ENCODE data around the gene XPR1.
"Not testable (repeated sequence)": the region's sequence is repeated elsewhere in the genome, so short reads cannot be mapped to it uniquely, and the experiment has no call there.

The XPR1 gene

DNA sequence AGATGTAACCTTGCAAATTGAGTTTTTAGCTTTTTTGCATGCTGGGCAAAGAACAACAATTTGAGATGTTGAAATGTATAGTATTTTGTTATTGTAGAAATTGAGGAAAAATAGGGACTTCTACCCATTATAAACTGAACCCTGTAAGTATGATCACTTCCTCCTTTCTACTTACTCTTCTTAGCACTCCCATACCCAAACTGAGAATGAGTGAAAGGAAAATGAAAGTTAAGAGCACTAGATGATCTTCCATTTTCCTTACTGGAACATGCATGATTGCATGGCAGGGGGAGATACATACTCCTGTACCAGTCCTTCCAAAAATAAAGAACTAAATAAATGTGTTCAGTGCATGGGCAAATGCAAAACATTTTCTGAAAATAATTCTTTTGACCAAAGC, 173.5 kb downstream of the XPR1 start:
- Mint-ChIP-seq H3K9me3 (no peaks in the 10 kb centered on the region), H3K27ac (no peak overlapping the region), H3K4me1 (ENCODE audit: low read depth) (peaks cover 5% of the 10 kb centered on the region), H3K36me3 (ENCODE audit: low read depth) (peaks cover 12% of the 10 kb centered on the region), H3K27me3 (ENCODE audit: low read depth) (no peaks in the 10 kb centered on the region), H3K4me3 (no peak overlapping the region)
- no peak for DNase-seq (ENCODE audit: low spot score)

DNA sequence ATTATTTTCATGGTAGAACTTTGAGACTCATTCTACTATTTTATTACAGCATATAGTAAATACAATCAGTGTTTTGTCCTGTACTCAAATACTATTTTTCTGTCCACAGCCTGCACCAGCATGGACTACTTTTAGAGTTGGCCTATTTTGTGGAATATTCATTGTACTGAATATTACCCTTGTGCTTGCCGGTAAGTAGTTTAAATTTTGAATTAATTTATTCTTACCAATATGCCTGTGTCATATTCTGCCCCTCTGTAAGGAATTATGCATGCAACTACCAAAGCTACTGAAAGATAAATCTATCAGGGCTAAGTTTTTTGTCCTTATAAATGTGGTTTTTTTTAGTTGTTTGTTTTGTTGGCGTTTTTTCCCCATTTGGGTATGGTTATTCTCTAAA, 179.5 kb downstream of the XPR1 start:
- Mint-ChIP-seq H3K36me3 (ENCODE audit: low read depth) (peaks cover 17% of the 10 kb centered on the region), H3K4me3 (no peak overlapping the region), H3K9me3 (no peaks in the 10 kb centered on the region), H3K27ac (no peak overlapping the region), H3K4me1 (ENCODE audit: low read depth) (no peaks in the 10 kb centered on the region), H3K27me3 (ENCODE audit: low read depth) (no peaks in the 10 kb centered on the region)
- DNase-seq (ENCODE audit: low spot score): no peak

DNA sequence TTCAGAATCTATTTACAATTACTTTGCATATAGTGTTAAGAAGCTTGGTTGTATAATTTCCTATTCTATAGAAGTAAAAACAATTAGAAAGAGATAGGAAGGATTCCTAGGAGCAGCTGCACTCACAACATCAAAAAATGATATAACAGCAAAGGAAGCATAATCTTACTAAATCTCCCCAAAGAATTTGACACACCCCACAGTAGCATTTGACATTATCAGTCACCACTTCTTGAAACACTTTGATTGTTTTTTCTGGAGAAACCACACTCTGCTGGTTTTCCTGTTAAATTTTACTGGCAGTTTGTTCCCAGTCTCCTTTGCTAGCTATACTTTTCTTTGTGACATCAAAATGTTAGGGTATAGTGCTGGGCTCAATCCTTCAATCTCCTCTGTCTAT, 180.1 kb downstream of the XPR1 start:
- peaks cover 13% of the 10 kb centered on the region for H3K36me3 Mint-ChIP-seq (ENCODE audit: low read depth)
- H3K4me3 Mint-ChIP-seq: no peak overlapping the region
- no peaks in the 10 kb centered on the region for H3K4me1 Mint-ChIP-seq (ENCODE audit: low read depth)
- no peaks in the 10 kb centered on the region for H3K27me3 Mint-ChIP-seq (ENCODE audit: low read depth)
- no peak for DNase-seq (ENCODE audit: low spot score)
- H3K27ac Mint-ChIP-seq: no peak overlapping the region
- H3K9me3 Mint-ChIP-seq: no peaks in the 10 kb centered on the region

DNA sequence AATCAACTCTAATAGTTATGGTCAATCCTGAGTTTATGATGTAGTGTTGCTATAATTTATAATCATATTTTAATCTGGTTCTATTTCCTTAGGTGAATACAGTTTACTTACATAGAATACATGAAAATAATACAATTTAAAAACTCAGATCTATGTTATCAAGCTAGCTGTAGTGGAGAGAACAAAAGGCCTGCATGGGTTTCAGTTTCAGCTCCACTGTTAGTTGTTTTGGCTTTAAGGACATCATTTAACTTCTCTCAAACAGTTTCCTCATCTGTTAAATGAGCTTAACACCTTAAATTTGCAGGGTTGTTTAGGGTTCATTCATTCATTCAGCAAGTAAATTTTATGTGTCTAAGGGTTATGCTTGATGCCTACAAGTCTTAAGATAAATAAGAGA, 182.4 kb downstream of the XPR1 start:
- Mint-ChIP-seq H3K27ac (no peak overlapping the region), H3K4me3 (no peak overlapping the region), H3K27me3 (ENCODE audit: low read depth) (no peaks in the 10 kb centered on the region), H3K36me3 (ENCODE audit: low read depth) (peaks cover 7% of the 10 kb centered on the region), H3K4me1 (ENCODE audit: low read depth) (no peaks in the 10 kb centered on the region), H3K9me3 (no peaks in the 10 kb centered on the region)
- DNase-seq (ENCODE audit: low spot score): no peak

DNA sequence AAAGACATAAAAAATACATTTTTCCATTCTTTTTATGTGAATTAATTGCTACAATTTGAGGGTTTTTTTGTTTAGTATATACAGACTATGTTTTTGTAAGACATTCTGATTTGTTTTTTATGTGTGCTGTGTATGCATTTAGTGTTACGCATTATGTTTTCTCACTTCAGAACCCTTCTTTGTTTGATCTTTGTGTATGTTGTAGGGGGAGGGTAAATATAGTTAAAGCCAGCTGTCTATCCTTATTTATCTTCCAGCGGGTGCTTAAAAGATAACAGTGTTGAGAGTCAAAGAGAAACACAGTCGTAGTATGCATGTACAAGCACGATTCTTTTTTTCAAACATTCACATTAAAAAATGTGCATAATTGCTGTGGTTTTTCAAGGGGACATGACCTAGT, 183.4 kb downstream of the XPR1 start:
- DNase-seq (ENCODE audit: low spot score): no peak
- Mint-ChIP-seq H3K9me3 (no peaks in the 10 kb centered on the region), H3K4me3 (no peak overlapping the region), H3K27me3 (ENCODE audit: low read depth) (no peaks in the 10 kb centered on the region), H3K36me3 (ENCODE audit: low read depth) (peaks cover 7% of the 10 kb centered on the region), H3K27ac (no peak overlapping the region), H3K4me1 (ENCODE audit: low read depth) (no peaks in the 10 kb centered on the region)

DNA sequence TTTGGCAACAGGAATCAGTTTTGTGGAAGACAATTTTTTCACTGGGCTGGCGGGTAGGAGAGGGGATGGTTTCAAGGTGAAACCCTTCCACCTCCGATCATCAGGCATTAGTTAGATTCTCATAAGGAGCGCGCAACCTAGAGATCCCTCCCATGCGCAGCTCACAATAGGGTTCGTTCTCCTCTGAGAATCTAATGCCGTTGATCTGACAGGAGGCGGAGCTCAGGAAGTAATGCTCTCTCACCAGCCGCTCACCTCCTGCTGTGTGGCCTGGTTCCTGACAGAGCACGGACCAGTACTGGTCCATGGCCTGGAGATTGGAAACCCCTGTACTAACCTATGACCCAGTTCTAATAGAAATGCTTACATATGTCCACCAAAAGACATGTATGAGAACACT, 184.3 kb downstream of the XPR1 start:
- Mint-ChIP-seq H3K4me1 (ENCODE audit: low read depth) (no peaks in the 10 kb centered on the region), H3K36me3 (ENCODE audit: low read depth) (peaks cover 7% of the 10 kb centered on the region), H3K4me3 (no peak overlapping the region), H3K27me3 (ENCODE audit: low read depth) (no peaks in the 10 kb centered on the region), H3K9me3 (no peaks in the 10 kb centered on the region), H3K27ac (no peak overlapping the region)
- no peak for DNase-seq (ENCODE audit: low spot score)

DNA sequence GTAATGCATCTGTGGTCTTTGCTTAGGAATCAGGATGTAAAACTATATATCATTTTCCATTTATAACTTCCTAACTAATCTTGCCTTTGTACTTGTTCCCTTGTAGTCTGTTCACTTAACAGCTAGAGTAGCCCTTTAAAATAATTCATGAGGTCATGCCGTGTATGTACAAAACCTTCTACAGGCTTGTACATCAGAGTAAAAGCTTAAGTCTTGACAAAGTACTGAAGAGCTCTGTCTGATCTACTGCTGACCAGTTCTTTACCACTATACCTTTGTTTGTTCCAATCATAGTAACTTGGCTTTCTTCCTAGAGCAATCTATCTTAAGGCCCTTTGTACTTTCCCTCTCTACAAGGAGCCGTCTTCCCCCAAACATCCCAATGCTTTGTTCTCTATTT, 190.1 kb downstream of the XPR1 start:
- H3K27ac Mint-ChIP-seq: no peak overlapping the region
- no peak for DNase-seq (ENCODE audit: low spot score)
- no peaks in the 10 kb centered on the region for H3K27me3 Mint-ChIP-seq (ENCODE audit: low read depth)
- no peaks in the 10 kb centered on the region for H3K9me3 Mint-ChIP-seq
- H3K36me3 Mint-ChIP-seq (ENCODE audit: low read depth): peaks cover 2% of the 10 kb centered on the region
- H3K4me3 Mint-ChIP-seq: no peak overlapping the region
- H3K4me1 Mint-ChIP-seq (ENCODE audit: low read depth): no peaks in the 10 kb centered on the region

DNA sequence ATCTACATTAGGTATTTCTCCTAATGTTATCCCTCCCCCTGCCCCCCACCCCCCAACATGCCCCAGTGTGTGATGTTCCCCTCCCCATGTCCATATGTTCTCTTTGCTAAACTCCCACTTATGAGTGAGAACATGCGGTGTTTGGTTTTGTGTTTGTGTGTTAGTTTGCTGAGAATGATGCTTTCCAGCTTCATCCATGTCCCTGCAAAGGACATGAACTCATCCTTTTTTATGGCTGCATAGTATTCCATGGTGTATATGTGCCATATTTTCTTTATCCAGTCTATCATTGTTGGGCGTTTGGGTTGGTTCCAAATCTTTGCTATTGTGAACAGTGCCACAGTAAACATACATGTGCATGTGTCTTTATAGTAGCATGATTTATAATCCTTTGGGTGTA, 199.7 kb downstream of the XPR1 start:
- H3K27me3 Mint-ChIP-seq (ENCODE audit: low read depth); DNase-seq (ENCODE audit: low spot score); H3K4me1 Mint-ChIP-seq (ENCODE audit: low read depth); H3K4me3 Mint-ChIP-seq; H3K27ac Mint-ChIP-seq: not testable (repeated sequence)
- peaks cover 21% of the 10 kb centered on the region for H3K9me3 Mint-ChIP-seq
- peaks cover 30% of the 10 kb centered on the region for H3K36me3 Mint-ChIP-seq (ENCODE audit: low read depth)

DNA sequence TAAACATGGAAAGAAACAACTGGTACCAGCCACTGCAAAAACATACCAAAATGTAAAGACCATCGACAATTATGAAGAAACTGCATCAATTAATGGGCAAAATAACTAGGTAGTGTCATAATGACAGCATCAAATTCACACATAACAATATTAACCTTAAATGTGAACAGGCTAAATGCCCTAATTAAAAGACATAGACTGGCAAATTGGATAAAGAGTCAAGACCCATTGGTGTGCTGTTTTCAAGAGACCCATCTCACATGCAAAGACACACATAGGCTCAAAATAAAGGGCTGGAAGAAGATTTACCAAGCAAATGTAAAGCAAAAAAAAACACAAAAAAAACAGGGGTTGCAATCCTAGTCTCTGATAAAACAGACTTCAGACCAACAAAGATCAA, 201.4 kb downstream of the XPR1 start:
- not testable (repeated sequence) for H3K27ac Mint-ChIP-seq; H3K27me3 Mint-ChIP-seq (ENCODE audit: low read depth); H3K4me3 Mint-ChIP-seq; DNase-seq (ENCODE audit: low spot score)
- H3K36me3 Mint-ChIP-seq (ENCODE audit: low read depth): peaks cover 38% of the 10 kb centered on the region
- H3K4me1 Mint-ChIP-seq (ENCODE audit: low read depth): peaks cover 15% of the 10 kb centered on the region
- H3K9me3 Mint-ChIP-seq: peaks cover 21% of the 10 kb centered on the region

DNA sequence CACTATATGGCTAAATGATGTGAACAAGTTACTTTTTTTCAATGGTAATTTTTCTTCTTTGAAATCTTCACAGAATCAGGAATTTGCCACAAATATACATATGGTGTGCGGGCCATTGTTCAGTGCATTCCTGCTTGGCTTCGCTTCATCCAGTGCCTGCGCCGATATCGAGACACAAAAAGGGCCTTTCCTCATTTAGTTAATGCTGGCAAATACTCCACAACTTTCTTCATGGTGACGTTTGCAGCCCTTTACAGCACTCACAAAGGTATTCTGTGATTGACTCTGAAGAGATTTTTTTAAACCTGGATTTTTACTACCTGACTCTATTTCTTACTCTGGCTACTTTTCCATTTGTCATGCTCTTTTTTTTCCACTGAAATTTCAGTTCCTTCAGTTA, 204.6 kb downstream of the XPR1 start:
- H3K27ac Mint-ChIP-seq: no peak overlapping the region
- peaks cover 25% of the 10 kb centered on the region for H3K9me3 Mint-ChIP-seq
- H3K4me3 Mint-ChIP-seq: no peak overlapping the region
- no peak for DNase-seq (ENCODE audit: low spot score)
- H3K36me3 Mint-ChIP-seq (ENCODE audit: low read depth): peaks cover 41% of the 10 kb centered on the region
- H3K4me1 Mint-ChIP-seq (ENCODE audit: low read depth): peaks cover 15% of the 10 kb centered on the region
- no peaks in the 10 kb centered on the region for H3K27me3 Mint-ChIP-seq (ENCODE audit: low read depth)

DNA sequence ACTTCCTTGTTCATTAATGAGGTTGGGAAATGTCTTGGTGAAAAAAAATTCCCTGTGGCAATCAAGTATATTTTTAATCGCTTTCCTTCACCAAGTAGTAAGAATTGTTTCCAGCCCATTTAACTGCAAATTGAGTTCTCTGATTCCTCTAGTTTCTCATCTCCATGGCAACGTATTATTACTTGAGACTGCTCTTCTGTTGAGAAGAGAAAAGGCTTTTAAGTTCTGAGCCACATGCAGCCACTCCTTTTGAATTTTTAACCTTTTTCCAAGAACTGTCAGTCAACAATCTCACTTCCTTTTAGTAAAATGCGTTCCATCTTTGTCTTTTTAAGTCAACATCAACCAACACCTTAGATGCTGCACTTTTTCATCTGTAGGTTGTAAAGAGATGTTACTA, 205.2 kb downstream of the XPR1 start:
- Mint-ChIP-seq H3K9me3 (peaks cover 25% of the 10 kb centered on the region), H3K4me1 (ENCODE audit: low read depth) (peaks cover 15% of the 10 kb centered on the region), H3K36me3 (ENCODE audit: low read depth) (peaks cover 36% of the 10 kb centered on the region), H3K4me3 (peak overlapping the region; percentile 11), H3K27ac (no peak overlapping the region), H3K27me3 (ENCODE audit: low read depth) (no peaks in the 10 kb centered on the region)
- no peak for DNase-seq (ENCODE audit: low spot score)

DNA sequence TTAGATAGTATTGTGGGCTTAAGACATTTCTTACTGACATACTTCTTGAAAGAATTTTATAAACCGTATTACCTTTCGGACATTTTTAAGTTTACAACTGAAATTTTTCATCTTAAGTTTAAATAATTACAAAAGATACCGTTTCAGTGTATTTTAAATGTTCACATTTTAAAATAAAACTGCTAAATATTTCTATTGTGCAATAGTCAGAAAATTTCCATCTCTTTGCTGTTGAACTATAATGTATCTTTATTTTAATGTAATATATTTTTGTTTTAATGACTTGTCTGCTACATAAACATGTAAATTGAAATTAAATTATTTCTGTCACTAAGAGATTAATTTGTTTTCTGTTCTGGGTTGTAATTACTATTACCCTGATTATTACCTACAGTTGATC, 206.7 kb downstream of the XPR1 start:
- DNase-seq (ENCODE audit: low spot score): no peak
- no peak overlapping the region for H3K27ac Mint-ChIP-seq
- peaks cover 15% of the 10 kb centered on the region for H3K4me1 Mint-ChIP-seq (ENCODE audit: low read depth)
- H3K4me3 Mint-ChIP-seq: no peak overlapping the region
- H3K27me3 Mint-ChIP-seq (ENCODE audit: low read depth): no peaks in the 10 kb centered on the region
- peaks cover 22% of the 10 kb centered on the region for H3K36me3 Mint-ChIP-seq (ENCODE audit: low read depth)
- peaks cover 14% of the 10 kb centered on the region for H3K9me3 Mint-ChIP-seq

DNA sequence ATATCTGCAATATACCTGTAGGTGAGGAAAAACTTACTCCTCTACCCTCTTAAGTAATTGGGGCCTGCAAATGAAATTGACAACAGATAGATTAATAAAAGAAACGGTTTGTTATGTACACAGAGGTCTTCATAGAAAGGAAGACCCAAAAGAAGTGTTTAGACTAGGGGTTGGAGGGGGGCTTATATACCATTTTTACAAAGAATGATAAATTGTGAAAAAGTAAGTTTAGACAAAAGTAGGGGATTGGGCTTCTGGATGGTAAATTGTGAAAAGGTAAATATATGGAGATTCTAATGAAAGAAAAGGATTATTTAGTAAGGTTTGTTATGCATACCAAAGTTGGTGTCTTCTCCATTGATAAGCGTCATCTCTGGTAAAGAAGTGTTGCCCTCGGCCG, 207.7 kb downstream of the XPR1 start:
- Mint-ChIP-seq H3K4me3 (no peak overlapping the region), H3K9me3 (peaks cover 9% of the 10 kb centered on the region), H3K27me3 (ENCODE audit: low read depth) (no peaks in the 10 kb centered on the region), H3K27ac (no peak overlapping the region), H3K4me1 (ENCODE audit: low read depth) (peaks cover 15% of the 10 kb centered on the region), H3K36me3 (ENCODE audit: low read depth) (peaks cover 20% of the 10 kb centered on the region)
- DNase-seq (ENCODE audit: low spot score): no peak

DNA sequence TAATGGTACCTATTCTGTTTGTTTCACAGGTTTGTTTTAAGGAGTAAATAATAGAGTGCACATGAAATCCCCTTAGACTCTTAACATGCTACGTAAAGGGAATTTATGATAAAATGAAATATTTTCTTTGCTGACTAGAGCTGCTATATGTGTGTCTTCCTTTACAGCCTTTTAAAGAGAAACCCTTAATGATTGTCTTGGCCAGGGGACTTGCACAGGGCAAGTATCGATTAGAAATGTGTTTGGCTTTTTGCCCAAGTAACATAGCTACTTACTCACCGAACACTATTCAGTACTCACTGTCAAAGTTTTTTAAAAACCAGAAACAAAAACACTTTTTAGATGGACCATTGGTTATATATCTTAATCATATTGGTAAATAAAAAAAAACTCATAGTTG, 209.6 kb downstream of the XPR1 start:
- Mint-ChIP-seq H3K27ac (no peak overlapping the region), H3K27me3 (ENCODE audit: low read depth) (no peaks in the 10 kb centered on the region), H3K36me3 (ENCODE audit: low read depth) (peaks cover 12% of the 10 kb centered on the region), H3K4me3 (no peak overlapping the region), H3K9me3 (peaks cover 4% of the 10 kb centered on the region), H3K4me1 (ENCODE audit: low read depth) (peaks cover 15% of the 10 kb centered on the region)
- DNase-seq (ENCODE audit: low spot score): no peak

DNA sequence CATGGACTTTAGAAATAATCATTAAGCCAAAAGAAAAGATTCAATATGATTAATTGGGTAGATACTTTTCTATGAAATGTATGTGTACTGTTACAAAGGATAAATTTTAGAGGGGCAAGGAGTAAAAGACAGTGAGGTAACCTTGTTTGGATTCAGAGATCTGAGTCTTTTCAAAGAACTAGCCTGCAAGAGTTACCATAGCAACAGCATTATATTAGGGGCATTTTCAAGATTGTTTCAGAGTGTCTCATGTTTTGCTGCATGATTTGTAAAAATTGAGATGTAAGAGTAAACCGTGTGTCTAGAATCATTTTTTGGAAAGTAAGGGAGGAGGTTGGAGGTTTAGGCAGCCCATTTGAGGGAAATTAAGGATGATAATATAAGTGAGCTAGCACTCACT, 210.2 kb downstream of the XPR1 start:
- Mint-ChIP-seq H3K27me3 (ENCODE audit: low read depth) (no peaks in the 10 kb centered on the region), H3K4me3 (no peak overlapping the region), H3K9me3 (peaks cover 4% of the 10 kb centered on the region), H3K36me3 (ENCODE audit: low read depth) (peaks cover 9% of the 10 kb centered on the region), H3K27ac (no peak overlapping the region), H3K4me1 (ENCODE audit: low read depth) (peaks cover 10% of the 10 kb centered on the region)
- DNase-seq (ENCODE audit: low spot score): no peak
